IgD-negative memory B cell (primary cell): ENCODE measurements around the gene MACROD2. TPM values are rescaled to one million over a fixed set of nuclear protein-coding genes. Genes with fewer than 3 reads are reported as not detected.

ENCODE experiments used
- H3K27ac Mint-ChIP-seq, 3 donors: one replicate each; pipeline ENCODE4 v1.8.0; 2020 to 2022; ENCODE audit warnings: mild to moderate bottlenecking in 3 of 3, mixed read lengths in 3 of 3, moderate library complexity in 1 of 3
- H3K27me3 Mint-ChIP-seq: one replicate; pipeline ENCODE4 v1.8.0; 2021; ENCODE audit warnings: mixed read lengths
- H3K36me3 Mint-ChIP-seq: one replicate; pipeline ENCODE4 v1.8.0; 2020; ENCODE audit warnings: mild to moderate bottlenecking, mixed read lengths
- H3K4me1 Mint-ChIP-seq, 3 donors: one replicate each; pipeline ENCODE4 v1.8.0; 2020 to 2022; ENCODE audit warnings: mixed read lengths in 3 of 3, mild to moderate bottlenecking in 1 of 3
- H3K4me3 Mint-ChIP-seq, 4 donors: one replicate each; pipeline ENCODE4 v1.8.0; 2020 to 2022; ENCODE audit warnings: mild to moderate bottlenecking in 4 of 4, mixed read lengths in 4 of 4, moderate library complexity in 3 of 4
- H3K9me3 Mint-ChIP-seq, 3 donors: one replicate each; pipeline ENCODE4 v1.8.0; 2020 to 2021; ENCODE audit warnings: mixed read lengths in 3 of 3, mild to moderate bottlenecking in 1 of 3
- polyA plus RNA-seq: library from polyadenylated mRNA; unstranded; fragments of 300-500 nt; fragmentation: Illumina TruSeq; gene quantifications from one replicate; pipeline ENCODE4 v1.2.3, GENCODE V29; 2021

MACROD2 gene
- polyA plus RNA-seq, 1 donor from 2014 or later, result 1.3 TPM

DNA sequence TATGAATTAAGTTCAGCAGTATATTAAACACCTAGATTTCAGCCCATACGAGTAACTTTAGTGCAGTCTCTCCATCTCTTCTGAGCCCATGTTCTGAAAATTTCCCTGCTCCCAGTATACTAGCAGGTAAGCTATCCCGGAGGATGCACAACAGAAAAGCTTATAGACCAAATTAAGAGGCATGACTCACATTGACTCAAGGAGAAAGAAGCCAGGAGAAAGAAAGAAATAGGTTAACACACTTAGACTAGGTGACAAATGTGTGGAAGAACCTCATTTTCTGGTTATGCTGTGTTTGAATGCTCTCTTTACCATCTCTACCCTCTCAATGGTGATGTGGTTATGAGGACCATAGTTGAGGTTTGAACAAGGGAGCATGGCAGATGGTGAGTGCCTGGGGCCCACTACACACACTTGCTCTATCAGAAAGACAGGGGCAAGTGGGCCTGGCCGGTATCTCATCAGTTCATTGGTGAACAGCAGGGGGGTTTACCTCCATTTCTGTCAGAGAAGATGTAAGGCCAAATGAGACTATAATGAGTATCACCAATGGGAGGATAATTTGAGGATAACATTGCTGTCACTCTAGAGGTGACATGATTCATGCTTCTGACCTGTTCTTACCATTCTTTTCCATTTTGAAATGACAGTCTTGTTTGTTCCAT is 1244.4 kb downstream of the MACROD2 start:
- H3K4me1 Mint-ChIP-seq, result peaks cover 0 to 2% (median 2%) of the 10 kb centered on the region in 3 donors
- H3K4me3 Mint-ChIP-seq, result no peak overlapping the region
- no peak overlapping the region for H3K27ac Mint-ChIP-seq
- no peaks in the 10 kb centered on the region for H3K27me3 Mint-ChIP-seq
- no peaks in the 10 kb centered on the region for H3K36me3 Mint-ChIP-seq
- H3K9me3 Mint-ChIP-seq, result no peaks in the 10 kb centered on the region

DNA sequence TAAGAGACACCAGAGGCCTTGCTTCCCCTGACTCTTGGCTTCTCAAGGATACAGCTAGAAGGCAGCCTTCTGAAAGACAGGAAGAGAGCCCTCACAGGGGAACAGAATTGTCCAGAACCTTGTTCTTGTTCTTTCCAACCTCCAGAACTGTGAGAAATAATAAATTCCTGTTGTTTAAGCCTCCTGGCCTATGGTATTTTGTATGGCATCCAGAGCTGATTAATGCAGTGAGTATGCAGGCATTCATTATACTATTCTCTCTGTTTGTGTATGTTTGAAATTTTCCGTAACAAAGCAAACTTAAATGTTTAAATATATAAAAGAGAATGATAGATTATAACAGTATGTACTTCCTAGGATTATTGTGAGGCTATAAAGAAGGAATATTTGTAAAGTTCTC is 1245.5 kb downstream of the MACROD2 start:
- Mint-ChIP-seq H3K36me3 (no peaks in the 10 kb centered on the region), H3K4me1 (peaks cover 0 to 2% (median 2%) of the 10 kb centered on the region in 3 donors), H3K27ac (no peak overlapping the region), H3K9me3 (no peaks in the 10 kb centered on the region), H3K4me3 (no peak overlapping the region), H3K27me3 (no peaks in the 10 kb centered on the region)

DNA sequence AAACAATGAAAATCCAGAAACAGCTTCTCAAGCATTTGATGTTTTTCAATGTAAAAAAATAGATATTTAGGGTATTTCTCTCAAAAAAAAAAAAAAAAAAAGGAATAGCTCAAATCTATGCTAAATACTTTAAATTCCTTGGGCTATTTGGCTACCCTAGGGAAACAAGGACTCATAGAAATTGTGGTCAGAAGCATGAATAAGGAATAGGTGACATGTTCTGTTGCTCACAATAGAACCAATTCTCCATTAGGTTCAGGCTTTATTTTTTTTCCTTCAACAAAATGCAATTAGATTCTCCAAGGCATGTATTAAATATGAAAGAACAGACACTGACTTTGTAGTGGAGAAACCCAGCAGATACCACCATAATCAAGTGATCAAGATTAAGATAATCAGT is 1246.4 kb downstream of the MACROD2 start:
- Mint-ChIP-seq H3K9me3 (no peaks in the 10 kb centered on the region), H3K27me3 (no peaks in the 10 kb centered on the region), H3K4me3 (no peak overlapping the region), H3K4me1 (peaks cover 0 to 2% (median 2%) of the 10 kb centered on the region in 3 donors), H3K36me3 (no peaks in the 10 kb centered on the region), H3K27ac (no peak overlapping the region)

DNA sequence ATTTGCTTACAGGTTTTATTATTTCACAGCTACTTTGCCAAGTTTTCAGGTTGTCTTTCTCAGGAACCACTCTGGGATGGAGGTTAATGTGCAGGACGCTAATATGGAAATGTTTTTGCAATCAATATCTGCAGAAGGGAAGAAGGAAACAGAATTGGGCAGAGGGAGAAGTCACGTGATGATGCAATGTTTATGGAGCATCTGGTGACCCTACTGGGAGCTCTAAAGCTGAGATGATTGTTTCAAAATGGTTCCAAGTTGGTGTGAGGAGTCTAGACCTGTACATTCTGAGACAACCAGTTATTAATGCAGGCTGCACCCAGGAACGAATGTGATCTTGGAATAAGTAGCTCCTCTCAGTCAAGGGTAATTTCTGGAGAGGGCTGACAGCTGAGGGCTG is 1247.5 kb downstream of the MACROD2 start:
- H3K4me3 Mint-ChIP-seq, result no peak overlapping the region
- H3K27ac Mint-ChIP-seq, result no peak overlapping the region
- H3K9me3 Mint-ChIP-seq, result no peaks in the 10 kb centered on the region
- H3K4me1 Mint-ChIP-seq, result no peaks in the 10 kb centered on the region
- H3K27me3 Mint-ChIP-seq, result no peaks in the 10 kb centered on the region
- H3K36me3 Mint-ChIP-seq, result no peaks in the 10 kb centered on the region

DNA sequence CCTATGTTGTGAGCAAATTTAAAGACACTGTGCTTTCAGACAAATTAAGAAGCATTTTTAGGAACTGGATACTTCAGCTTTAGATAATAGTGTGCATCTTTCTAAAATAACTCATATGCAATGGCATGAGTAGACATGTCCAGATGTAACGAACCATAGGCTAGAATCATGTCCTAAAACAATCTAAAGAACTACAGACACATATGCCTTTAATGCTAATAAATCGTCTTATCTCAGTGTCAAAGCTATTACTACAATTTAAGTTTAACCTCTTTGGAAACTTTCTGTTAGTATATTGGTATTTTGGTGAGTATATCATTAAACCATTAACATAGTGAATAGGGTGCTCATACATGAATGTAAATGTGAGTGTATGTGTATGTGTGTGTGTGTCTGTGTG is 1250.6 kb downstream of the MACROD2 start:
- peaks cover 0 to 2% (median 0%) of the 10 kb centered on the region in 3 donors for H3K4me1 Mint-ChIP-seq
- no peak overlapping the region for H3K4me3 Mint-ChIP-seq
- no peak overlapping the region for H3K27ac Mint-ChIP-seq
- H3K9me3 Mint-ChIP-seq, result no peaks in the 10 kb centered on the region
- no peaks in the 10 kb centered on the region for H3K27me3 Mint-ChIP-seq
- H3K36me3 Mint-ChIP-seq, result no peaks in the 10 kb centered on the region

DNA sequence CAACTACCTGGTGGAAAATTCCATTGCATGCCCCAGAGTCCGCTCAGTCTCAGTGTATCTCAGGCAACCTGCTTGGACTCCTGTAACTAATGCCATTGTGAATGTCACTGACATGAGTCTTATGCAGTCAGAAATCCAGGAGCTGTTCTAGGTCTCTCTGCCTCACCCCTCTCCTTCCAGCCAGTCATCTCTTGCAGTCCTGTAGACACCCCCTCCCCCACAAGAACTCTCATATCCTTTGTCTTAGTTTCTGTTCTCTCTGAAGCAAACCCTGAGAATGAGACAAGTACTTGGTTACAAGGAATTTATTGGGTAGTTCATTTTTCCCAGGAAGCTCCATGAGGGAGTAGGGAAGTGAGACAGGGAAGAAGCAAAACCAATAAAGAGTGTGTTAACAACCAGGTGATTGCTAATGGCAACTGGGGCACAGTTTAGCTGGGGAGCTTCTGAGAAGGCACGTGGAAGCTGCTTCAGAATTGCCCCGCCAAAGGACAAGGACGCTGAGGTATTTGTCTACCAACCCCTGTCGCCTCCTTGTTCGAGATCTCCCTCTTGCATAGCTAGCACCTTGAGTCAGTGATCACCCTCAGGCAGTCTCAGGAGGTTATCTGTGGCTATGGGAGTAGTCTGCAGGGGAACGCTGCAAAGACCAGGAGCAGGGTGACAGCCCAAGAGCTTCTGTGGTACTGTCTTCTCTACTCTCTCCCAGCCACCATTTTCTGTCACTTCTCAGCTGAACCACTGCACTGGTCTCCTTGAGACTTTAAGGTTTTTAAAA is 1253.5 kb downstream of the MACROD2 start:
- peaks cover 0 to 2% (median 0%) of the 10 kb centered on the region in 3 donors for H3K4me1 Mint-ChIP-seq
- H3K27ac Mint-ChIP-seq, result no peak overlapping the region
- no peaks in the 10 kb centered on the region for H3K9me3 Mint-ChIP-seq
- H3K36me3 Mint-ChIP-seq, result no peaks in the 10 kb centered on the region
- H3K27me3 Mint-ChIP-seq, result no peaks in the 10 kb centered on the region
- H3K4me3 Mint-ChIP-seq, result no peak overlapping the region

DNA sequence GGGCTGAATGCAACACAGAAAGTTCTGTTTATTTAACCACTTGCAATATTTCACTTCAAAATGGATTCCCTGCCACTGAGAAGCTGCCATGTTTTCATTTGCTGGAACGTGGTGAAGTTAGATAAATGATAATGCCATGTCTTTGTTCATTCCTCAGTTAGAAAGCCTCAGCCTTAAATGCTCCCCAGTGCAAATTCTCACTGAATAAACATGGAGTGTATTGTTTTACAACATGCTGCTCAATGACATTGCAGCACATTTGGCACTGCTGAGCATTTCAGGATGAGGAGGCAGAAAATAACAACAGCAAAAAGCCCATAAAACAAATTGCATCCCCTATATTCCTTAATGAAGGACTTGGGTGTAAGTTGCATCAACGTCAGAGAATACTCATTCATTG is 1255.9 kb downstream of the MACROD2 start:
- no peaks in the 10 kb centered on the region for H3K27me3 Mint-ChIP-seq
- H3K4me1 Mint-ChIP-seq, result peaks cover 0 to 2% (median 0%) of the 10 kb centered on the region in 3 donors
- H3K9me3 Mint-ChIP-seq, result no peaks in the 10 kb centered on the region
- no peak overlapping the region for H3K27ac Mint-ChIP-seq
- H3K4me3 Mint-ChIP-seq, result no peak overlapping the region
- no peaks in the 10 kb centered on the region for H3K36me3 Mint-ChIP-seq

DNA sequence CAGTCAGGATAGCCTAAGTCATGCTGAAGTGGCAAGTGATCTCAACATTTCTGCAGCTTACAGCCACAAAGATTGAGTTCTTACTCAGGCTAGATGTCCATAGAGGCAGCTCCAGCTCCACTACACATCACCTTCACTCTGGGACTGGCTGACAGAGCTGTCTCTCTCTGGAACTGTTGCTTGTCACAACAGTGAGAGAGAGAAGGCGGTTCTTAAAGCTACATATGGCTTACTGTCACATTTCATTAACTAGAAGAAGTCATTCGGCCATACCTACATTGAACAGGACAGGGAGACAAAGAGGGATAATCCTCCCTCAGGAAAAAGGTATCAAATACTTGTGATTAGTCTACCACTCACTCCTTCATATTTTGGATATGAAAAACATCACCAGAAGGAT is 1257.0 kb downstream of the MACROD2 start:
- Mint-ChIP-seq H3K27ac (no peak overlapping the region), H3K36me3 (no peaks in the 10 kb centered on the region), H3K4me1 (peaks cover 0 to 2% (median 0%) of the 10 kb centered on the region in 3 donors), H3K27me3 (no peaks in the 10 kb centered on the region), H3K9me3 (no peaks in the 10 kb centered on the region), H3K4me3 (no peak overlapping the region)

DNA sequence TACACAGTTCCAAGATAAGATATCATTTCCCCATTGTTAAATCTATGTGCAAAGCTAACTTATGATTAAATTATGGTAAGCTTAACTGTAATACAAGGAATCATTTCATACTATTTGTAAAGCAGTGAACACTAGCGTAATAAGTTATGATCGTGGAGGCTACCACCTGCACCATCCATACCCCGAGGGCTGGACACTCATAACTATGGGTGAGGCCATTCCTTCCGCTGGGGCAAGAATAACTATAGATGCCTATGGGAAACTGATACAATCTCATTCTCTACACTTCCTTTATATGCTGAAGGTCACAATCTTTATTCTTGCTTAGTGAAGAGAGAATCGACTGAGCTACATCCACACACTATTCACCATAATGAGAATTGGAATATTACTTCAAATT is 1258.1 kb downstream of the MACROD2 start:
- Mint-ChIP-seq H3K9me3 (no peaks in the 10 kb centered on the region), H3K27ac (no peak overlapping the region), H3K4me1 (peaks cover 0 to 2% (median 0%) of the 10 kb centered on the region in 3 donors), H3K27me3 (no peaks in the 10 kb centered on the region), H3K36me3 (no peaks in the 10 kb centered on the region), H3K4me3 (no peak overlapping the region)

DNA sequence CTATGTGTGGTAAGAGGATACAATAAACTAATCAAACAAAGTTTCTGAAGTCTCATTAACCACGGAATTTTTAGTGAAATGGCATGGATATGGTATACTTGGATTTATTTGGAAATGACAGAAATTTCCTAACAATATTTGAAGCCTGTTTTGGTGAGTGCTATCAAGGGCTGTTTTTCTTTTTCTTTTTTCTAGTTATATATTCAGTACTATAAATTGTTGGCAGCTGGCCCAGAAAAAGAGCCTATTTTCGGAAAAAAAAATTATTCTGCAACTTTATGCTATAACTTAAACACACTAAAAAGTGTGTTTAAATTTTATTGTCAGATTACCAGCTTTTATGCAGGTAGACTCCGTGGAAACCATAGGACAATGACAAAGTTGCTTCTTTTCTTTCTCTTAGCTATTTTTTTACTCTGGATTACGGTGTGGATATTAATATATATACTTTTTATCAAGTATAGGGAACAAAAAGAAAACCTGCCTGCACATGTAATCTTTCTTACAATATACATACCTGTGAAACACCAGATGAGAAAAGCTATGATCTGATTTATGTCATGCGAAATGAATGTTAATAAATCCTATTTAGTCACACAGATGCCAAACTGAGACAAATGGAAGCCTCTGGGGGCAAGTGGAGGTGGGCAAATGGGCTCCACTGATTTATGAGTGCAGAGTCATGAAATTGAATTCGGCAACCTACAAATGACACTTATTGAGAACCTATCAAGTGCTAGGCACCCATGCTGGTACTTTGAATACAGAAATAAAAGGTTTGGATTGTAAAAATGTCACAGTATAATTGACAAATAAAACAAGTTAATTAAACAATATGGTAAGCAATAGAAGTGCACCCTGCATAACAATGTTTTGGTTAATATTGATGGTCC is 1261.6 kb downstream of the MACROD2 start:
- Mint-ChIP-seq H3K9me3 (no peaks in the 10 kb centered on the region), H3K4me1 (no peaks in the 10 kb centered on the region), H3K4me3 (no peak overlapping the region), H3K27me3 (no peaks in the 10 kb centered on the region), H3K36me3 (no peaks in the 10 kb centered on the region), H3K27ac (no peak overlapping the region)

DNA sequence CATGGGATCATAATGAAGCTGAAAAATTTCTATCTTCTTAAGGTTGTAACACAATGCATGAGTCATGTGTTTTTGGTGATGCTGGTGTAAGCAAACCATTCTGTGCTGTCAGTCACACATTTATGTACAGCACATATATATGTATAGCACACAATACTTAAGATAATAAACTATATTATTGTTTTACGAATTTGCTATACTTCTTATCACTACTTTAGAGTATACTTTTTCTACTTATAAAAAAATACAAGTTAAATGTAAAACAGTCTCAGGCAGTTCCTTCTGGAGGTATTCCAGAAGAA is 1262.2 kb downstream of the MACROD2 start:
- Mint-ChIP-seq H3K9me3 (no peaks in the 10 kb centered on the region), H3K27me3 (no peaks in the 10 kb centered on the region), H3K4me1 (no peaks in the 10 kb centered on the region), H3K36me3 (no peaks in the 10 kb centered on the region), H3K27ac (no peak overlapping the region), H3K4me3 (no peak overlapping the region)

DNA sequence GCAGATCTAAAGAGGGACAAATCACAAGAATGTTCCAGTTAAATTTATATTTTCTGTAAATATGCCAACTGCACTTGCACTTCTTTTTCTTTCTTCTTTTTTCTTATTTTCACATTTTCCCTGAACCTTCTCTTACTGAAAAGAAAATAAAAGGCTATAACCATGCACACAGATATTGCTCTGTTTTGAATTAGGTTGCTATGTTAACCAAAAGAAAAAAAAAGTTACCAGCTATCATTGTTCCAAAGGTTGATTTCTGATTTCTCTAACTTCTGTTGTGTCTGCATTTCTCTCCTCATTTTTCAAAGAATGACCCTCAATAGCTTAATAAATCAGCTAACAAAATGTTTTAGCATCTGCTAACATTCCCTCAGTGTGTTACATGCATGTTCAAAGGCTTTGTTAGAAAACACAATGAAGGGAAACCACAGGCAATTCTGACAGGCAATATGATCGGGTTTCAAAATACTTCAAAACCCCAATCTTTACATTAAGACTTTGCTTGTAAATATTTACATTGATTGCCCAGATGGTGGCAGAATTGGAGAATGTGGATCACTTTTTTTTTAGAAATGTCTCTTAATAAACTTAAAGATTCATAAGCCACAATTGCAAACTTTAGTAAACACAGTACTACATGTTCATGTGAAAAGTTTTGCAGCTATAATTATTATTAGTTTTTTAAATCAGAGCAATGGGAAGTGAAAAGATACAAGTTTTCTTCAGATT is 1270.4 kb downstream of the MACROD2 start:
- H3K27me3 Mint-ChIP-seq, result no peaks in the 10 kb centered on the region
- H3K27ac Mint-ChIP-seq, result no peak overlapping the region
- no peak overlapping the region for H3K4me3 Mint-ChIP-seq
- no peaks in the 10 kb centered on the region for H3K9me3 Mint-ChIP-seq
- no peaks in the 10 kb centered on the region for H3K36me3 Mint-ChIP-seq
- peaks cover 5 to 6% (median 6%) of the 10 kb centered on the region in 3 donors for H3K4me1 Mint-ChIP-seq

DNA sequence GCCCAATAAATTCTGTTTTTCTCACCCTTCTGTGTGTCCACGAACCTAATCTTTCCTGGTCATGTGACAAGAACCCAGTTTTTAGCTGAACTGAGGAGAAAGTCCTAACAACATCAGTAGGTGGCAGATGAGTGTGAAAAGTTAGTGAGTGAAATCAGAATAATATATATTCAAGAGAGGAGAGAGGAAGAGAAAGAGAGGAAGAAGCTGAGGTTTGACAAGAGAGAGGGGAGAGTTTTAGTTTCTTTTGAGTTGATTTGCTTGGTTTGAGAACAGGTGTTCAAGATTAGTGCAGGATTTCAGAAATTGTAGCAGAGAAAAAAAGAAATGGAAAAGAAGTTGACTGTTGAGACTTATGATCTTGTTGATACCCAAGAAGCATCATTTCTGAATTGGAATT is 1272.6 kb downstream of the MACROD2 start:
- H3K4me3 Mint-ChIP-seq, result no peak overlapping the region
- H3K9me3 Mint-ChIP-seq, result no peaks in the 10 kb centered on the region
- no peaks in the 10 kb centered on the region for H3K36me3 Mint-ChIP-seq
- H3K4me1 Mint-ChIP-seq, result peaks cover 5 to 6% (median 6%) of the 10 kb centered on the region in 3 donors
- no peak overlapping the region for H3K27ac Mint-ChIP-seq
- H3K27me3 Mint-ChIP-seq, result no peaks in the 10 kb centered on the region

DNA sequence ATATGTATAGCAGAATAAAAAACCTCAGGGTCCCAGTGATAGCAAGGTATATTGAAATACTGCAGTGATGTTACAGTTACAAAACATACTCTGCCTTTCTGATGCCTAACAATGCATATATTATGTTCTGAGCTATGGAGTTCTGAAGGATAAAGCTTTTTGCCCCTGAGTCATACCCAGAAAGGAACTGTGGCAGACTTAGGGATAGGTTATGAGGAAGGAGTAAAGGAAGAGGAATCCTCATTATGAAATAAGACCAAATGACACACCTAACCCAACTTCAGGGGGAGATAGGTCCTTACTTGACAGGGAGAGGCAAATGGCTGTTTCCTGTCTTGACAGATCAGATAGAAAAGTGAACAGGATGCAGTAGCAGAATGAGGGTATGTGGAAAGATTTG is 1282.7 kb downstream of the MACROD2 start:
- Mint-ChIP-seq H3K27ac (no peak overlapping the region), H3K4me3 (no peak overlapping the region), H3K4me1 (no peaks in the 10 kb centered on the region), H3K27me3 (peaks cover 3% of the 10 kb centered on the region), H3K36me3 (no peaks in the 10 kb centered on the region), H3K9me3 (peaks cover 4 to 9% (median 5%) of the 10 kb centered on the region in 3 donors)

DNA sequence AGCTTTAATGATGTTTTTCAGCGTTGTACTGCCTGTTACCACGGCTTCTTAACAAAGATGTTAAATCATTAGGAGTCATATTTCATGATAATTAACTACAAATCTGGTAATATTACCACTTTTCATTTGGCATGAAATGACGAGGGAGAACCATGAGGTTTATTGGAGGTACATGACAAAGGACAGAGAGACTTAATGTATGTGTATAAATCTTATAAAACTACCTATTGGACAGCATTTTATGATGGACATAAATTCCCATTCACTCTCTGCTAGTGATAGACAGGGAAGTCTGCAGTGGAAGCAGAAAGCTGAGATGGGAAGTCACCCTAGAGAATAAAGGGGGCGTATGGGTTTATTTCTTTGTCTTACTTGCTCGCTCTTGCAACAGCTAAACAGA is 1292.0 kb downstream of the MACROD2 start:
- Mint-ChIP-seq H3K4me1 (peaks cover 0 to 2% (median 0%) of the 10 kb centered on the region in 3 donors), H3K27me3 (no peaks in the 10 kb centered on the region), H3K27ac (no peak overlapping the region), H3K9me3 (peaks cover 4 to 8% (median 4%) of the 10 kb centered on the region in 3 donors), H3K36me3 (peaks cover 3% of the 10 kb centered on the region), H3K4me3 (no peak overlapping the region)
